HepG2 (cell line): ENCODE measurements around the gene MMP12. TPM values are rescaled to one million over a fixed set of nuclear protein-coding genes. Genes with fewer than 3 reads are reported as not detected.
"Not testable (repeated sequence)": the region's sequence is repeated elsewhere in the genome, so short reads cannot be mapped to it uniquely, and the experiment has no call there.

ENCODE experiments used
- ATAC-seq: fragments of 200-7000 bp; cut with Tn5 transposase; 3 replicates; pipeline ENCODE4 v1.9.1; 2020; ENCODE audit warnings: mild to moderate bottlenecking, moderate library complexity
- BruUV-seq: library from RNA; stranded (reverse); fragments of 400-500 nt; replicated peaks from 2 replicates; lab custom pipeline; 2021; lab: Mats Ljungman, UMichigan
- CTCF ChIA-PET: fragments of 300-600 bp; formaldehyde crosslinking; extraction: SDS; loops from one replicate; lab custom pipeline; 2021; ENCODE audit warnings: low total read pairs, inconsistent platforms, low intra/inter-chr PET ratio; lab: Yijun Ruan, JAX
- POLR2A ChIA-PET: fragments of 350-600 bp; sonication (Branson Sonifier 250); formaldehyde crosslinking; loops from one replicate; lab custom pipeline; 2020; ENCODE audit warnings: antibody characterized with exemption, inconsistent platforms; lab: Yijun Ruan, JAX
- DNase-seq: peaks from one replicate; pipeline ENCODE4 v3.0.0-alpha.2; 2015; ENCODE audit warnings: low spot score
- FAIRE-seq: peaks from 3 replicates; lab custom pipeline; 2011; peaks lifted over from hg19 to GRCh38; lab: Jason Lieb, UNC
- H2AFZ ChIP-seq: one replicate; pipeline ENCODE4 v1.6.1; 2011; ENCODE audit warnings: low read length, inconsistent platforms
- H3K27ac ChIP-seq: fragments of 300-600 bp; 3 replicates; pipeline ENCODE4 v1.8.0; 2011; ENCODE audit warnings: mixed run types, mild to moderate bottlenecking, mixed read lengths, low read length, inconsistent platforms; ENCODE audit not compliant: insufficient read depth; ENCODE audit errors: extremely low read length
- H3K27me3 ChIP-seq, 2 experiments: fragments of 200-600 bp in 1 of 2; 2 replicates in 1 of 2; 3 replicates in 1 of 2; pipeline versions ENCODE4 v1.6.0 to v1.8.0; 2011; ENCODE audit warnings: low read length in 2 of 2, mild to moderate bottlenecking in 2 of 2, moderate library complexity in 2 of 2, inconsistent platforms in 1 of 2; ENCODE audit not compliant: insufficient read depth in 2 of 2, control insufficient read depth in 1 of 2
- H3K36me3 ChIP-seq, 2 experiments: fragments of 200-600 bp in 1 of 2; replicated peaks in 1 of 2; 2 replicates in 1 of 2; 3 replicates in 1 of 2; pipeline versions ENCODE4 v1.5.1 to v1.8.0; 2011; ENCODE audit warnings: low read length in 2 of 2, inconsistent platforms in 1 of 2; ENCODE audit not compliant: insufficient read depth in 2 of 2, control insufficient read depth in 1 of 2
- H3K4me1 ChIP-seq: 2 replicates; pipeline ENCODE4 v1.5.1; 2012; ENCODE audit warnings: low read length, inconsistent platforms; ENCODE audit not compliant: insufficient read depth
- H3K4me2 ChIP-seq: 2 replicates; pipeline ENCODE4 v1.6.0; 2011; ENCODE audit warnings: low read depth, low read length, inconsistent platforms
- H3K4me3 ChIP-seq, 3 experiments: fragments of 200-600 bp in 1 of 3; sonication (generic), shearing (Covaris generic) in 1 of 3; replicated peaks in 1 of 3; 2 replicates each; pipeline ENCODE4 v1.5.1; 2011 to 2016; ENCODE audit warnings: low read length in 3 of 3, inconsistent platforms in 2 of 3, low read depth in 2 of 3, mild to moderate bottlenecking in 2 of 3, control low read depth in 1 of 3, mixed read lengths in 1 of 3; ENCODE audit not compliant: insufficient read depth in 1 of 3
- H3K79me2 ChIP-seq: one replicate; pipeline ENCODE4 v1.6.1; 2011; ENCODE audit warnings: low read length, inconsistent platforms; ENCODE audit not compliant: insufficient read depth
- H3K9ac ChIP-seq: 2 replicates; pipeline ENCODE4 v1.6.0; 2011; ENCODE audit warnings: mild to moderate bottlenecking, low read depth, low read length, inconsistent platforms; ENCODE audit not compliant: insufficient read depth
- H3K9me3 ChIP-seq: 2 replicates; pipeline ENCODE4 v1.5.1; 2012; ENCODE audit warnings: mild to moderate bottlenecking, low read length
- H4K20me1 ChIP-seq: 2 replicates; pipeline ENCODE4 v1.6.0; 2011; ENCODE audit warnings: inconsistent platforms, mild to moderate bottlenecking, low read length, moderate library complexity; ENCODE audit not compliant: insufficient read depth
- SMAD9 ChIP-seq: sonication (generic); formaldehyde crosslinking; IDR thresholded peaks from 2 replicates; pipeline ENCODE4 v1.5.1; 2020; ENCODE audit warnings: mild to moderate bottlenecking, missing genetic modification reagents
- SMC3 ChIP-seq: IDR thresholded peaks from 2 replicates; pipeline ENCODE4 v1.6.1; 2011; ENCODE audit warnings: low read length, improper control_type of control experiment
- ZNF251 ChIP-seq: sonication (generic); formaldehyde crosslinking; IDR thresholded peaks from 2 replicates; pipeline ENCODE4 v1.9.0; 2021; ENCODE audit warnings: mild to moderate bottlenecking, missing genetic modification reagents
- WGBS: methylation state at CpG from one replicate; pipeline ENCODE4 v1.1.6; 2017; ENCODE audit warnings: low lambda C conversion rate; 5-methylcytosine and 5-hydroxymethylcytosine counted together
- in situ Hi-C: cut with HindIII; loops from 2 replicates; pipeline ENCODE4 v1.10.0; 2017; ENCODE audit warnings: low pct_unique_long_range_greater_than_20kb; ENCODE audit not compliant: extremely low pct_ligation_motif_present
- intact Hi-C: fragments of 100-400 bp; cut with micrococcal nuclease; formaldehyde crosslinking; loops from one replicate; pipeline ENCODE4 v1.10.0; 2022; ENCODE audit not compliant: unreplicated experiment
- polyA plus RNA-seq, 8 experiments: library from polyadenylated mRNA; depleted of rRNA in 3 of 8; stranded (reverse) in 7 of 8; unstranded in 1 of 8; fragments of >200 nt; fragmentation: Illumina TruSeq in 4 of 8; extraction: Trizol in 4 of 8; gene quantifications; 2 replicates each; pipeline versions ENCODE4 v1.2.1 to v1.2.3, GENCODE V29; 2011 to 2016; ENCODE audit warnings: low read depth in 4 of 8, missing spikeins in 1 of 8, mixed read lengths in 1 of 8; ENCODE audit not compliant: insufficient read depth in 1 of 8
- total RNA-seq, 5 experiments: library from RNA; depleted of rRNA; stranded (reverse); fragments of >200 nt; fragmentation: Illumina TruSeq; extraction: Trizol; gene quantifications; 2 replicates each; pipeline ENCODE4 v1.2.3, GENCODE V29; 2016; ENCODE audit warnings: low read depth in 1 of 5

MMP12 gene
- total and polyA plus RNA-seq, 2 of the 13 experiments (the other 11 are each of a cell fraction or from before 2014, with no cell fraction given) = not detected

DNA sequence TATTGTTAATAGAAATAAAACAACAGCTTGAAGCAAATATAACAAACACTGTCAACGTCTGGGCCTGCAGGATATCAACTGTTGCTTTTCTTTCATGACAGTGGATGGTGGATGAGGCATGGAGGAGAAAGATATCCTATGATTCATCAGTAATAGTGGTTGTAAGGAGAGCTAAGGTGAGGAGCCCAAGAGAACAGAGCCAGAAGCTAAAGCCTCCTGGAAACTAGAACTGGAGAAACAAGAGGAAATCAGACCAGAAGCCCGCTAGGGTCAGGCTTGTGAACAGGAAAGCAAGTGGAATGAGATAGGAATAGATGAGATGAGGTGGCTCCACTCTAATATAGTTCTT is 37.7 kb upstream of the MMP12 start:
- Histone ChIP-seq H3K9me3 (no peaks in the 10 kb centered on the region), H3K4me2 (no peak overlapping the region), H3K27me3 (no peaks in the 10 kb centered on the region), H3K9ac (no peak overlapping the region), H3K4me3 (no peak overlapping the region), H2AFZ (no peak overlapping the region), H3K36me3 (no peaks in the 10 kb centered on the region), H4K20me1 (no peaks in the 10 kb centered on the region), H3K79me2 (no peaks in the 10 kb centered on the region), H3K4me1 (no peaks in the 10 kb centered on the region), H3K27ac (no peak overlapping the region)
- POLR2A ChIA-PET = no interaction called here
- FAIRE-seq (no peak), DNase-seq (no peak), ATAC-seq (no peak)
- in situ Hi-C loops = no loop called here
- CTCF ChIA-PET = no interaction called here
- BruUV-seq = no TSS peak
- 5% methylated on average over 2 of the region's 2 CpGs for WGBS
- intact Hi-C loops = no loop called here
- TF ChIP-seq SMAD9 (CRISPR knock-in tag) (no peak), SMC3 (no peak)

DNA sequence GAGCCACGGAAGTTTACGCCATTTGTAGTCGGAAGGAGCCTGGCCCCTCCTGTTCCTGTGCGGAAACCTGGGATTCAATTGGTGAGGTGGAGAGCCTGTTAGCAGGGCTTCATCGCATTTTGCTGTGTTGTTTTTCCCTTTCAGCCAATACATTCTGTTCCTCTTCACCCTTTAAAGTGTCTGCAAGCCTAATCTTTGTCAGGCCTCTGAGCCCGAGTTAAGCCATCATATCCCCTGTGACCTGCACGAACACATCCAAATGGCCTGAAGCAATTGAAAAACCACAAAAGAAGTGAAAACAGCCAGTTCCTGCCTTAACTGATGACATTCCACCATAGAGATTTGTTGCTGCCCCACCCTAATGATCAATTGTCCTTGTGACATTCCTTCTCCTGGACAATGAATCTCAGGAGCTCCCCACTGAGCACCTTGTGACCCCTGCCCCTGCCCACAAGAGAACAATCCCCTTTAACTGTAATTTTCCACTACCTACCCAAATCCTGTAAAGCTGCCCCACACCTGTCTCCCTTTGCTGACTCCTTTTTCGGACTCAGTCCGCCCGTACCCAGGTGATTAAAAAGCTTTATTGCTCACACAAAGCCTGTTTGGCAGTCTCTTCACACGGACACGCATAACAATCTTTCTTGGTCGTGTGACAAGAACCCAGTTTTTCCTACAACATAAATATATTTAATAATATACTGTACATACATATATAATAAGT is 37.1 kb upstream of the MMP12 start:
- no peak overlapping the region for H3K4me2 ChIP-seq
- no peak for TF ChIP-seq ZNF251 (CRISPR knock-in tag)
- in situ Hi-C loops (no loop called here), intact Hi-C loops (no loop called here)
- no peaks in the 10 kb centered on the region for H3K4me1 ChIP-seq
- H3K4me3 ChIP-seq = no peak overlapping the region
- ATAC-seq (no peak), FAIRE-seq (no peak), DNase-seq (no peak)
- no peak overlapping the region for H3K9ac ChIP-seq
- H3K27ac ChIP-seq = no peak overlapping the region
- H2AFZ ChIP-seq = no peak overlapping the region
- ChIA-PET CTCF (no interaction called here), POLR2A (no interaction called here)
- H3K79me2 ChIP-seq = no peaks in the 10 kb centered on the region
- no TSS peak for BruUV-seq
- H3K36me3 ChIP-seq = no peaks in the 10 kb centered on the region
- H3K27me3 ChIP-seq = no peaks in the 10 kb centered on the region
- WGBS = 56% methylated on average over 13 of the region's 13 CpGs
- H3K9me3 ChIP-seq = no peaks in the 10 kb centered on the region
- no peaks in the 10 kb centered on the region for H4K20me1 ChIP-seq

DNA sequence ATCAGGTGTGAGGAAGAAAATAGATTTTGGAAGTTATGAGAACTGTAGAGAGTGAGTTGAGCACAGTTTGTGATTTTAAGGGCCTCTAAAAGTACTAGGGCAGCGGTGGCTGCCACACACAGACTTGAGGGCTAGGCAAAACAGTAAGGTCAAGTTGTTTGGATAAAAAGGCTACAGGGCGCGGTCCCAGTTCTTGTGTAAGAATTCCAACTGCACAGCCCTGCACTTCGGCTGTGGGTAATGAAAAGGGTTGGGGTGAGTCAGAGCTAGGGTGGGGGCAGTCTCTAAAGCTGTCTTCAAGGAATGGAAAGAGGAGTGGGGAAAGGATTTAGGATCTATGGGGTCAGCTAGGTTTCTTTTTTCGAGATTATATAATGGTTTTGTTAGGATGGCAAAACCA is 31.1 kb upstream of the MMP12 start:
- ATAC-seq, H4K20me1 ChIP-seq, H3K9me3 ChIP-seq, intact Hi-C loops, H3K36me3 ChIP-seq, H3K4me2 ChIP-seq, H3K79me2 ChIP-seq, H3K9ac ChIP-seq, FAIRE-seq, H2AFZ ChIP-seq, DNase-seq, H3K27ac ChIP-seq, H3K27me3 ChIP-seq, H3K4me3 ChIP-seq, POLR2A ChIA-PET, CTCF ChIA-PET, in situ Hi-C loops, H3K4me1 ChIP-seq, BruUV-seq: not testable (repeated sequence)
- 45% methylated on average over 5 of the region's 5 CpGs for WGBS

DNA sequence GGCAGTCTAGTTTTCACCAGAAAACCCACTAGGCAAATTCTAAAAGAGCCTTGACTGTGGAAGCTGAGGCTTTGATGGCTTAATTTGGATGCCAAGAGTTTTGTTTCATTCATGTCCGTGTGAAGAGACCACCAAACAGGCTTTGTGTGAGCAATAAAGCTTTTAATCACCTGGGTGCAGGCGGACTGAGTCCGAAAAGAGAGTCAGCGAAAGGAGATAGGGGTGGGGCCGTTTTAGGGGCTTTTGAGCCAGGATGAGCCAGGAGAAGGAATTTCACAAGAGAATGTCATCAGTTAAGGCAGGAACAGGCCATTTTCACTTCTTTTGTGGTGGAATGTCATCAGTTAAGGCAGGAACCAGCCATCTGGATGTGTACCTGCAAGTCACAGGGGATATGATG is 29.1 kb upstream of the MMP12 start:
- DNase-seq, ATAC-seq, H3K9ac ChIP-seq, CTCF ChIA-PET, H3K27ac ChIP-seq, H3K27me3 ChIP-seq, BruUV-seq, in situ Hi-C loops, H3K4me1 ChIP-seq, H3K4me2 ChIP-seq, H3K9me3 ChIP-seq, intact Hi-C loops, H3K79me2 ChIP-seq, H3K36me3 ChIP-seq, H3K4me3 ChIP-seq, POLR2A ChIA-PET, FAIRE-seq, H2AFZ ChIP-seq, H4K20me1 ChIP-seq: not testable (repeated sequence)
- WGBS = 40% methylated on average over 5 of the region's 5 CpGs
